Measurements from ENCODE around the gene PARM1.

The PARM1 gene

GRCh38 chr4:74934888-74935287, 2.0 kb downstream of the PARM1 start:
- no peak for DNase-seq (ENCODE audit: extremely low read depth, low read depth)
- TF ChIP-seq, protein P1, sequence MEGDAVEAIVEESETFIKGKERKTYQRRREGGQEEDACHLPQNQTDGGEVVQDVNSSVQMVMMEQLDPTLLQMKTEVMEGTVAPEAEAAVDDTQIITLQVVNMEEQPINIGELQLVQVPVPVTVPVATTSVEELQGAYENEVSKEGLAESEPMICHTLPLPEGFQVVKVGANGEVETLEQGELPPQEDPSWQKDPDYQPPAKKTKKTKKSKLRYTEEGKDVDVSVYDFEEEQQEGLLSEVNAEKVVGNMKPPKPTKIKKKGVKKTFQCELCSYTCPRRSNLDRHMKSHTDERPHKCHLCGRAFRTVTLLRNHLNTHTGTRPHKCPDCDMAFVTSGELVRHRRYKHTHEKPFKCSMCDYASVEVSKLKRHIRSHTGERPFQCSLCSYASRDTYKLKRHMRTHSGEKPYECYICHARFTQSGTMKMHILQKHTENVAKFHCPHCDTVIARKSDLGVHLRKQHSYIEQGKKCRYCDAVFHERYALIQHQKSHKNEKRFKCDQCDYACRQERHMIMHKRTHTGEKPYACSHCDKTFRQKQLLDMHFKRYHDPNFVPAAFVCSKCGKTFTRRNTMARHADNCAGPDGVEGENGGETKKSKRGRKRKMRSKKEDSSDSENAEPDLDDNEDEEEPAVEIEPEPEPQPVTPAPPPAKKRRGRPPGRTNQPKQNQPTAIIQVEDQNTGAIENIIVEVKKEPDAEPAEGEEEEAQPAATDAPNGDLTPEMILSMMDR (IDR thresholded peaks at IDR 0.05; ENCODE audit: low read depth, low read length) = no peak

GRCh38 chr4:74941123-74941522, 8.2 kb downstream of the PARM1 start:
- TF ChIP-seq, protein P1 (IDR thresholded peaks at IDR 0.05; ENCODE audit: low read depth, low read length) = no peak
- no peak for DNase-seq (ENCODE audit: extremely low read depth, low read depth)

DNA sequence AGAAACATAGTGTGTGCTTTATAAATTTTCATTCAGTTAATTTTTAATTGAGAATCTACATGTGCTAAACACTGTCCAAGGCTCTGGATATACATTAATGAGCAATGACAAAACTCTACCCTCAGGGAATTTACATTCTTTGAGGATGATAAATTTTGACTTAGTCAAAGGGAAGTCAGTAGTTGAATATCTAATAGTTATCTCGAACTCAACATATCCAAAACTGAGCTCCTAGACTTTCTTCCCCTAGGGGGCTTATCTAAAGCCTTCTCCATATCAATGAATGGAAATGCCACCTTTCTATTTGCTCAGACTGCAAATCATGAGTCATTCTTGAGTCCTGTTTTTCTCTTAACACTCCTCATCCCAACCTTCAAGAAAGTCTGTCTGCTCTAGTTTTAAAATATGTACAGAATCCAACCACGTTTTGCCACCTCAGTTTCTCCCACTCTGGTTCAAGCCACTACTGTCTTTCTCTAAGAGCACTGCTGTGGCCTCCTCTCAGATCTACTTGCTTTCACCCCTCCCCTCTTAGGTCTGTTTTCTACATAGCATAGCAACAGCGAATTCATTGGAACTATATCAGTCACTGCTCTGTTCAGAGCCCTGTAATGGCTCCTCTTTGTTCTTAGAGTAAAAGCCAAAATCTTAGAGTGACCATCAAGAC, 9.5 kb downstream of the PARM1 start:
- TF ChIP-seq, protein P1 (IDR thresholded peaks at IDR 0.05; ENCODE audit: low read depth, low read length) = no peak
- DNase-seq (ENCODE audit: extremely low read depth, low read depth) = no peak

- DNase-seq (ENCODE audit: extremely low read depth, low read depth) = no peak
- TF ChIP-seq, protein P1 (IDR thresholded peaks at IDR 0.05; ENCODE audit: low read depth, low read length) = no peak
Observed at GRCh38 chr4:74942918-74943253, 10.0 kb downstream of the PARM1 start.

- TF ChIP-seq, protein P1 (IDR thresholded peaks at IDR 0.05; ENCODE audit: low read depth, low read length) = no peak
- DNase-seq (ENCODE audit: extremely low read depth, low read depth) = no peak
Observed at GRCh38 chr4:74944354-74944793, 11.5 kb downstream of the PARM1 start.

DNA sequence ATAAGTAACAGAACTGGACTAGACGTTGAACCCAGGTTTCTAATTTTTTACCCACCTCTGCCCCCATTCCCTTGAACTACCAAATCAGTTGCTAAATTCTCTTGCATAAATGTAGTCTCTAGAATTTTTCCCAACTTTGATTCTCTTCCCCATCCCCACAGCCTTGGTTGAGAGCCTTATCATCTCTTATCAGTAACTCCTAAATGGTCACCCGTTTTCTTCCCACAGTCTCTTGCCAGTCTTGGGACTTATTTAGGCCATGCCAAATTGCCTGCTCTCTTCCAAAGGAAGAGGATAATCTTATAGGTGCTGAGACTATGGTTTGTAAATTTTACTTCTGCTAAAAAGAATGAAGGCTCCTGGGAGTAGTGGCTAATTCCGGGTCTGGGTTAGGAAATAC, 13.3 kb downstream of the PARM1 start:
- TF ChIP-seq, protein P1 (IDR thresholded peaks at IDR 0.05; ENCODE audit: low read depth, low read length) = no peak
- no peak for DNase-seq (ENCODE audit: extremely low read depth, low read depth)

DNA sequence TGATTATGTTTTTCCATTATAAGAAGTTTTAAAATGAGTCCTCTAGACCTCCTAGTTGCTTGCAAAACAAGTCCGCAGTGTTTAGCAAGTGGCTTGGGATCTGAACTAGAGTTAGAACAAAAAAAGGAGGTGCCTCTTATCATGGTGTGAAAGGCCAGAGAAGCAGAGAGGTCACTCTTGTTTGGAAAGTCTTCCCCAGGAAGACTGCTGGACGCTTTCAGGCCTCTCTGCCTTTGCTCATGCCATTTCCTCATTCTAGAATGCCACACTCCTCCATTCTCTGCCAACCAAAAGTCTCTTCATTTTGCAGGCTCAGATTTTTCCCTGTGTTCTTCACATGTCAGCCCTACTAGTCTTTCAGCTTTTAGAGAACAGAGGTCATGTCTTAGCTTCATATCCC, 14.9 kb downstream of the PARM1 start:
- TF ChIP-seq, protein P1 (IDR thresholded peaks at IDR 0.05; ENCODE audit: low read depth, low read length) = no peak
- DNase-seq (ENCODE audit: extremely low read depth, low read depth) = no peak
